HEK293 (cell line): ENCODE measurements around the gene GALNT9.
"Not testable (repeated sequence)": the region's sequence is repeated elsewhere in the genome, so short reads cannot be mapped to it uniquely, and the experiment has no call there.

Experiments
- KLF1 ChIP-seq: fragments of 450-650 bp; formaldehyde crosslinking; IDR thresholded peaks from 2 replicates; pipeline ENCODE4 v1.5.1; 2016; ENCODE audit warnings: missing biosample characterization, missing genetic modification characterization
- PRDM1 ChIP-seq: fragments of 450-650 bp; formaldehyde crosslinking; IDR thresholded peaks from 2 replicates; pipeline ENCODE4; 2016; ENCODE audit warnings: missing biosample characterization, missing genetic modification characterization
- YY1 ChIP-seq: fragments of 450-650 bp; formaldehyde crosslinking; IDR thresholded peaks from 2 replicates; pipeline ENCODE4 v1.5.1; 2018; ENCODE audit warnings: missing biosample characterization, missing genetic modification characterization
- ZFHX2 ChIP-seq: fragments of 450-650 bp; formaldehyde crosslinking; conservative IDR thresholded peaks from 2 replicates; pipeline ENCODE4 v1.5.1; 2016; ENCODE audit warnings: missing biosample characterization, missing genetic modification characterization
- ZNF658 ChIP-seq: fragments of 450-650 bp; formaldehyde crosslinking; IDR thresholded peaks from 2 replicates; pipeline ENCODE4; 2016; ENCODE audit warnings: missing biosample characterization, missing genetic modification characterization
- ZSCAN30 ChIP-seq: fragments of 450-650 bp; IDR thresholded peaks from 2 replicates; pipeline ENCODE4 v1.5.1; 2018; ENCODE audit warnings: missing biosample characterization, mild to moderate bottlenecking, missing genetic modification characterization, moderate library complexity
- TF ChIP-seq, protein P1 (sequence below): fragments of 450-650 bp; formaldehyde crosslinking; IDR thresholded peaks from 2 replicates; pipeline ENCODE4 v1.5.1; 2016; ENCODE audit warnings: missing biosample characterization, missing genetic modification characterization
- TF ChIP-seq, protein P2 (sequence below): fragments of 450-650 bp; formaldehyde crosslinking; IDR thresholded peaks from 2 replicates; pipeline ENCODE4 v1.5.1; 2016; ENCODE audit warnings: missing biosample characterization, missing genetic modification characterization
- TF ChIP-seq, protein P3 (sequence below): fragments of 450-650 bp; formaldehyde crosslinking; IDR thresholded peaks from 2 replicates; pipeline ENCODE4 v1.5.1; 2016; ENCODE audit warnings: missing biosample characterization, missing genetic modification characterization
- TF ChIP-seq, protein P4 (sequence below): fragments of 450-650 bp; formaldehyde crosslinking; conservative IDR thresholded peaks from 2 replicates; pipeline ENCODE4 v1.5.1; 2016; ENCODE audit warnings: low read depth, missing biosample characterization, missing genetic modification characterization

DNA sequence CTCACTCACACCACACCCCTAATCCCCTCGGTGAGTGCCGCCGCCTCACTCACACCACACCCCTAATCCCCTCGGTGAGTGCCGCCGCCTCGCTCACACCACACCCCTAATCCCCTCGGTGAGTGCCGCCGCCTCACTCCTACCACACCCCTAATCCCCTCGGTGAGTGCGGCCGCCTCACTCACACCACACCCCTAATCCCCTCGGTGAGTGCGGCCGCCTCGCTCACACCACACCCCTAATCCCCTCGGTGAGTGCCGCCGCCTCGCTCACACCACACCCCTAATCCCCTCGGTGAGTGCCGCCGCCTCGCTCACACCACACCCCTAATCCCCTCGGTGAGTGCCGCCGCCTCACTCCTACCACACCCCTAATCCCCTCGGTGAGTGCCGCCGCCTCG is 179.9 kb downstream of the GALNT9 start:
- TF ChIP-seq ZSCAN30 (tag by site-specific recombination); KLF1 (tag by site-specific recombination); YY1; ZFHX2 (tag by site-specific recombination); ZNF658 (tag by site-specific recombination); PRDM1: not testable (repeated sequence)
- TF ChIP-seq, protein P1, sequence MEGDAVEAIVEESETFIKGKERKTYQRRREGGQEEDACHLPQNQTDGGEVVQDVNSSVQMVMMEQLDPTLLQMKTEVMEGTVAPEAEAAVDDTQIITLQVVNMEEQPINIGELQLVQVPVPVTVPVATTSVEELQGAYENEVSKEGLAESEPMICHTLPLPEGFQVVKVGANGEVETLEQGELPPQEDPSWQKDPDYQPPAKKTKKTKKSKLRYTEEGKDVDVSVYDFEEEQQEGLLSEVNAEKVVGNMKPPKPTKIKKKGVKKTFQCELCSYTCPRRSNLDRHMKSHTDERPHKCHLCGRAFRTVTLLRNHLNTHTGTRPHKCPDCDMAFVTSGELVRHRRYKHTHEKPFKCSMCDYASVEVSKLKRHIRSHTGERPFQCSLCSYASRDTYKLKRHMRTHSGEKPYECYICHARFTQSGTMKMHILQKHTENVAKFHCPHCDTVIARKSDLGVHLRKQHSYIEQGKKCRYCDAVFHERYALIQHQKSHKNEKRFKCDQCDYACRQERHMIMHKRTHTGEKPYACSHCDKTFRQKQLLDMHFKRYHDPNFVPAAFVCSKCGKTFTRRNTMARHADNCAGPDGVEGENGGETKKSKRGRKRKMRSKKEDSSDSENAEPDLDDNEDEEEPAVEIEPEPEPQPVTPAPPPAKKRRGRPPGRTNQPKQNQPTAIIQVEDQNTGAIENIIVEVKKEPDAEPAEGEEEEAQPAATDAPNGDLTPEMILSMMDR (tag by site-specific recombination), result not testable (repeated sequence)
- TF ChIP-seq, protein P2, sequence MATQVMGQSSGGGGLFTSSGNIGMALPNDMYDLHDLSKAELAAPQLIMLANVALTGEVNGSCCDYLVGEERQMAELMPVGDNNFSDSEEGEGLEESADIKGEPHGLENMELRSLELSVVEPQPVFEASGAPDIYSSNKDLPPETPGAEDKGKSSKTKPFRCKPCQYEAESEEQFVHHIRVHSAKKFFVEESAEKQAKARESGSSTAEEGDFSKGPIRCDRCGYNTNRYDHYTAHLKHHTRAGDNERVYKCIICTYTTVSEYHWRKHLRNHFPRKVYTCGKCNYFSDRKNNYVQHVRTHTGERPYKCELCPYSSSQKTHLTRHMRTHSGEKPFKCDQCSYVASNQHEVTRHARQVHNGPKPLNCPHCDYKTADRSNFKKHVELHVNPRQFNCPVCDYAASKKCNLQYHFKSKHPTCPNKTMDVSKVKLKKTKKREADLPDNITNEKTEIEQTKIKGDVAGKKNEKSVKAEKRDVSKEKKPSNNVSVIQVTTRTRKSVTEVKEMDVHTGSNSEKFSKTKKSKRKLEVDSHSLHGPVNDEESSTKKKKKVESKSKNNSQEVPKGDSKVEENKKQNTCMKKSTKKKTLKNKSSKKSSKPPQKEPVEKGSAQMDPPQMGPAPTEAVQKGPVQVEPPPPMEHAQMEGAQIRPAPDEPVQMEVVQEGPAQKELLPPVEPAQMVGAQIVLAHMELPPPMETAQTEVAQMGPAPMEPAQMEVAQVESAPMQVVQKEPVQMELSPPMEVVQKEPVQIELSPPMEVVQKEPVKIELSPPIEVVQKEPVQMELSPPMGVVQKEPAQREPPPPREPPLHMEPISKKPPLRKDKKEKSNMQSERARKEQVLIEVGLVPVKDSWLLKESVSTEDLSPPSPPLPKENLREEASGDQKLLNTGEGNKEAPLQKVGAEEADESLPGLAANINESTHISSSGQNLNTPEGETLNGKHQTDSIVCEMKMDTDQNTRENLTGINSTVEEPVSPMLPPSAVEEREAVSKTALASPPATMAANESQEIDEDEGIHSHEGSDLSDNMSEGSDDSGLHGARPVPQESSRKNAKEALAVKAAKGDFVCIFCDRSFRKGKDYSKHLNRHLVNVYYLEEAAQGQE (tag by site-specific recombination), result not testable (repeated sequence)
- TF ChIP-seq, protein P3, sequence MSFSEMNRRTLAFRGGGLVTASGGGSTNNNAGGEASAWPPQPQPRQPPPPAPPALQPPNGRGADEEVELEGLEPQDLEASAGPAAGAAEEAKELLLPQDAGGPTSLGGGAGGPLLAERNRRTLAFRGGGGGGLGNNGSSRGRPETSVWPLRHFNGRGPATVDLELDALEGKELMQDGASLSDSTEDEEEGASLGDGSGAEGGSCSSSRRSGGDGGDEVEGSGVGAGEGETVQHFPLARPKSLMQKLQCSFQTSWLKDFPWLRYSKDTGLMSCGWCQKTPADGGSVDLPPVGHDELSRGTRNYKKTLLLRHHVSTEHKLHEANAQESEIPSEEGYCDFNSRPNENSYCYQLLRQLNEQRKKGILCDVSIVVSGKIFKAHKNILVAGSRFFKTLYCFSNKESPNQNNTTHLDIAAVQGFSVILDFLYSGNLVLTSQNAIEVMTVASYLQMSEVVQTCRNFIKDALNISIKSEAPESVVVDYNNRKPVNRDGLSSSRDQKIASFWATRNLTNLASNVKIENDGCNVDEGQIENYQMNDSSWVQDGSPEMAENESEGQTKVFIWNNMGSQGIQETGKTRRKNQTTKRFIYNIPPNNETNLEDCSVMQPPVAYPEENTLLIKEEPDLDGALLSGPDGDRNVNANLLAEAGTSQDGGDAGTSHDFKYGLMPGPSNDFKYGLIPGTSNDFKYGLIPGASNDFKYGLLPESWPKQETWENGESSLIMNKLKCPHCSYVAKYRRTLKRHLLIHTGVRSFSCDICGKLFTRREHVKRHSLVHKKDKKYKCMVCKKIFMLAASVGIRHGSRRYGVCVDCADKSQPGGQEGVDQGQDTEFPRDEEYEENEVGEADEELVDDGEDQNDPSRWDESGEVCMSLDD, result not testable (repeated sequence)
- TF ChIP-seq, protein P4, sequence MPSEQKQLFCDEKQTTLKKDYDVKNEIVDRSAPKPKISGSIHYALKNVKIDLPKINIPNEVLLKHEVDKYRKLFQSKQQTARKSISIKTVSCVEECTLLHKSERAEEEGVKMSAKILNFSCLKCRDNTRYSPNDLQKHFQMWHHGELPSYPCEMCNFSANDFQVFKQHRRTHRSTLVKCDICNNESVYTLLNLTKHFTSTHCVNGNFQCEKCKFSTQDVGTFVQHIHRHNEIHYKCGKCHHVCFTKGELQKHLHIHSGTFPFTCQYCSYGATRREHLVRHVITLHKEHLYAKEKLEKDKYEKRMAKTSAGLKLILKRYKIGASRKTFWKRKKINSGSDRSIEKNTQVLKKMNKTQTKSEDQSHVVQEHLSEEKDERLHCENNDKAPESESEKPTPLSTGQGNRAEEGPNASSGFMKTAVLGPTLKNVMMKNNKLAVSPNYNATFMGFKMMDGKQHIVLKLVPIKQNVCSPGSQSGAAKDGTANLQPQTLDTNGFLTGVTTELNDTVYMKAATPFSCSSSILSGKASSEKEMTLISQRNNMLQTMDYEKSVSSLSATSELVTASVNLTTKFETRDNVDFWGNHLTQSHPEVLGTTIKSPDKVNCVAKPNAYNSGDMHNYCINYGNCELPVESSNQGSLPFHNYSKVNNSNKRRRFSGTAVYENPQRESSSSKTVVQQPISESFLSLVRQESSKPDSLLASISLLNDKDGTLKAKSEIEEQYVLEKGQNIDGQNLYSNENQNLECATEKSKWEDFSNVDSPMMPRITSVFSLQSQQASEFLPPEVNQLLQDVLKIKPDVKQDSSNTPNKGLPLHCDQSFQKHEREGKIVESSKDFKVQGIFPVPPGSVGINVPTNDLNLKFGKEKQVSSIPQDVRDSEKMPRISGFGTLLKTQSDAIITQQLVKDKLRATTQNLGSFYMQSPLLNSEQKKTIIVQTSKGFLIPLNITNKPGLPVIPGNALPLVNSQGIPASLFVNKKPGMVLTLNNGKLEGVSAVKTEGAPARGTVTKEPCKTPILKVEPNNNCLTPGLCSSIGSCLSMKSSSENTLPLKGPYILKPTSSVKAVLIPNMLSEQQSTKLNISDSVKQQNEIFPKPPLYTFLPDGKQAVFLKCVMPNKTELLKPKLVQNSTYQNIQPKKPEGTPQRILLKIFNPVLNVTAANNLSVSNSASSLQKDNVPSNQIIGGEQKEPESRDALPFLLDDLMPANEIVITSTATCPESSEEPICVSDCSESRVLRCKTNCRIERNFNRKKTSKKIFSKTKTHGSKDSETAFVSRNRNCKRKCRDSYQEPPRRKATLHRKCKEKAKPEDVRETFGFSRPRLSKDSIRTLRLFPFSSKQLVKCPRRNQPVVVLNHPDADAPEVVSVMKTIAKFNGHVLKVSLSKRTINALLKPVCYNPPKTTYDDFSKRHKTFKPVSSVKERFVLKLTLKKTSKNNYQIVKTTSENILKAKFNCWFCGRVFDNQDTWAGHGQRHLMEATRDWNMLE (tag by site-specific recombination), result not testable (repeated sequence)
